HepG2 (cell line): ENCODE data around the gene BIRC7. TPM values are rescaled to one million over a fixed set of nuclear protein-coding genes. Genes with fewer than 3 reads are reported as not detected.
A peak's percentile ranks its signal among the peaks of the same experiment; 100 is the strongest.

Experiments
- ATAC-seq: fragments of 200-7000 bp; cut with Tn5 transposase; 3 replicates; pipeline ENCODE4 v1.9.1; 2020; ENCODE audit warnings: mild to moderate bottlenecking, moderate library complexity
- BruUV-seq: library from RNA; stranded (reverse); fragments of 400-500 nt; replicated peaks from 2 replicates; lab custom pipeline; 2021; lab: Mats Ljungman, UMichigan
- CTCF ChIA-PET: fragments of 300-600 bp; formaldehyde crosslinking; extraction: SDS; loops from one replicate; lab custom pipeline; 2021; ENCODE audit warnings: low total read pairs, inconsistent platforms, low intra/inter-chr PET ratio; lab: Yijun Ruan, JAX
- POLR2A ChIA-PET: fragments of 350-600 bp; sonication (Branson Sonifier 250); formaldehyde crosslinking; loops from one replicate; lab custom pipeline; 2020; ENCODE audit warnings: antibody characterized with exemption, inconsistent platforms; lab: Yijun Ruan, JAX
- DNase-seq: peaks from one replicate; pipeline ENCODE4 v3.0.0-alpha.2; 2015; ENCODE audit warnings: low spot score
- FAIRE-seq: peaks from 3 replicates; lab custom pipeline; 2011; peaks lifted over from hg19 to GRCh38; lab: Jason Lieb, UNC
- H2AFZ ChIP-seq: one replicate; pipeline ENCODE4 v1.6.1; 2011; ENCODE audit warnings: low read length, inconsistent platforms
- H3K27ac ChIP-seq: fragments of 300-600 bp; 3 replicates; pipeline ENCODE4 v1.8.0; 2011; ENCODE audit warnings: mixed run types, mild to moderate bottlenecking, mixed read lengths, low read length, inconsistent platforms; ENCODE audit not compliant: insufficient read depth; ENCODE audit errors: extremely low read length
- H3K27me3 ChIP-seq, 2 experiments: fragments of 200-600 bp in 1 of 2; 2 replicates in 1 of 2; 3 replicates in 1 of 2; pipeline versions ENCODE4 v1.6.0 to v1.8.0; 2011; ENCODE audit warnings: low read length in 2 of 2, mild to moderate bottlenecking in 2 of 2, moderate library complexity in 2 of 2, inconsistent platforms in 1 of 2; ENCODE audit not compliant: insufficient read depth in 2 of 2, control insufficient read depth in 1 of 2
- H3K36me3 ChIP-seq, 2 experiments: fragments of 200-600 bp in 1 of 2; replicated peaks in 1 of 2; 2 replicates in 1 of 2; 3 replicates in 1 of 2; pipeline versions ENCODE4 v1.5.1 to v1.8.0; 2011; ENCODE audit warnings: low read length in 2 of 2, inconsistent platforms in 1 of 2; ENCODE audit not compliant: insufficient read depth in 2 of 2, control insufficient read depth in 1 of 2
- H3K4me1 ChIP-seq: 2 replicates; pipeline ENCODE4 v1.5.1; 2012; ENCODE audit warnings: low read length, inconsistent platforms; ENCODE audit not compliant: insufficient read depth
- H3K4me2 ChIP-seq: 2 replicates; pipeline ENCODE4 v1.6.0; 2011; ENCODE audit warnings: low read depth, low read length, inconsistent platforms
- H3K4me3 ChIP-seq, 3 experiments: fragments of 200-600 bp in 1 of 3; sonication (generic), shearing (Covaris generic) in 1 of 3; replicated peaks in 1 of 3; 2 replicates each; pipeline ENCODE4 v1.5.1; 2011 to 2016; ENCODE audit warnings: low read length in 3 of 3, inconsistent platforms in 2 of 3, low read depth in 2 of 3, mild to moderate bottlenecking in 2 of 3, control low read depth in 1 of 3, mixed read lengths in 1 of 3; ENCODE audit not compliant: insufficient read depth in 1 of 3
- H3K79me2 ChIP-seq: one replicate; pipeline ENCODE4 v1.6.1; 2011; ENCODE audit warnings: low read length, inconsistent platforms; ENCODE audit not compliant: insufficient read depth
- H3K9ac ChIP-seq: 2 replicates; pipeline ENCODE4 v1.6.0; 2011; ENCODE audit warnings: mild to moderate bottlenecking, low read depth, low read length, inconsistent platforms; ENCODE audit not compliant: insufficient read depth
- H3K9me3 ChIP-seq: 2 replicates; pipeline ENCODE4 v1.5.1; 2012; ENCODE audit warnings: mild to moderate bottlenecking, low read length
- H4K20me1 ChIP-seq: 2 replicates; pipeline ENCODE4 v1.6.0; 2011; ENCODE audit warnings: inconsistent platforms, mild to moderate bottlenecking, low read length, moderate library complexity; ENCODE audit not compliant: insufficient read depth
- ARID5B ChIP-seq: IDR thresholded peaks from 2 replicates; pipeline ENCODE4 v1.4.0; 2020; ENCODE audit warnings: mild to moderate bottlenecking, missing genetic modification reagents
- BHLHE40 ChIP-seq: IDR thresholded peaks from 2 replicates; pipeline ENCODE4 v1.6.1; 2011; ENCODE audit warnings: low read length, improper control_type of control experiment
- EHMT2 ChIP-seq: fragments of 200-600 bp; sonication (generic); IDR thresholded peaks from 2 replicates; pipeline ENCODE4 v1.7.0; 2017; ENCODE audit warnings: antibody characterized with exemption, low read depth, low read length, borderline replicate concordance
- GATA4 ChIP-seq: sonication (generic); IDR thresholded peaks from 2 replicates; pipeline ENCODE4 v1.6.1; 2016; ENCODE audit warnings: antibody characterized with exemption, low read depth, borderline replicate concordance
- NBN ChIP-seq: fragments of 450-650 bp; conservative IDR thresholded peaks from 2 replicates; pipeline ENCODE4 v1.6.1; 2017
- PHB2 ChIP-seq: fragments of 450-650 bp; IDR thresholded peaks from 2 replicates; pipeline ENCODE4 v1.6.1; 2018; ENCODE audit not compliant: partially characterized antibody
- RERE ChIP-seq: IDR thresholded peaks from 2 replicates; pipeline ENCODE4 v1.6.1; 2016; ENCODE audit warnings: low read depth, missing genetic modification reagents, missing compliant biosample characterization
- RORA ChIP-seq: sonication (generic); formaldehyde crosslinking; IDR thresholded peaks from 2 replicates; pipeline ENCODE4 v1.5.0; 2020; ENCODE audit warnings: mild to moderate bottlenecking, missing genetic modification reagents, moderate library complexity
- SNAI1 ChIP-seq: sonication (generic); formaldehyde crosslinking; IDR thresholded peaks from 2 replicates; pipeline ENCODE4 v1.5.0; 2020; ENCODE audit warnings: mild to moderate bottlenecking, missing genetic modification reagents, borderline replicate concordance
- SOX5 ChIP-seq: IDR thresholded peaks from 2 replicates; pipeline ENCODE4 v1.6.1; 2016; ENCODE audit warnings: borderline replicate concordance
- THAP7 ChIP-seq: sonication (generic); formaldehyde crosslinking; IDR thresholded peaks from 2 replicates; pipeline ENCODE4 v1.8.1; 2023; ENCODE audit warnings: mild to moderate bottlenecking, missing genetic modification reagents
- ZNF446 ChIP-seq: sonication (generic); formaldehyde crosslinking; IDR thresholded peaks from 2 replicates; pipeline ENCODE4 v1.5.0; 2020; ENCODE audit warnings: mild to moderate bottlenecking, missing genetic modification reagents
- ZNF7 ChIP-seq: IDR thresholded peaks from 2 replicates; pipeline ENCODE4 v1.6.1; 2016; ENCODE audit warnings: missing biosample characterization, missing genetic modification reagents
- ZNF724P ChIP-seq: sonication (generic); formaldehyde crosslinking; IDR thresholded peaks from 2 replicates; pipeline ENCODE4 v1.8.0; 2022; ENCODE audit warnings: missing genetic modification reagents, borderline replicate concordance
- WGBS: methylation state at CpG from one replicate; pipeline ENCODE4 v1.1.6; 2017; ENCODE audit warnings: low lambda C conversion rate; 5-methylcytosine and 5-hydroxymethylcytosine counted together
- in situ Hi-C: cut with HindIII; loops from 2 replicates; pipeline ENCODE4 v1.10.0; 2017; ENCODE audit warnings: low pct_unique_long_range_greater_than_20kb; ENCODE audit not compliant: extremely low pct_ligation_motif_present
- intact Hi-C: fragments of 100-400 bp; cut with micrococcal nuclease; formaldehyde crosslinking; loops from one replicate; pipeline ENCODE4 v1.10.0; 2022; ENCODE audit not compliant: unreplicated experiment
- polyA plus RNA-seq, 8 experiments: library from polyadenylated mRNA; depleted of rRNA in 3 of 8; stranded (reverse) in 7 of 8; unstranded in 1 of 8; fragments of >200 nt; fragmentation: Illumina TruSeq in 4 of 8; extraction: Trizol in 4 of 8; gene quantifications; 2 replicates each; pipeline versions ENCODE4 v1.2.1 to v1.2.3, GENCODE V29; 2011 to 2016; ENCODE audit warnings: low read depth in 4 of 8, missing spikeins in 1 of 8, mixed read lengths in 1 of 8; ENCODE audit not compliant: insufficient read depth in 1 of 8
- total RNA-seq, 5 experiments: library from RNA; depleted of rRNA; stranded (reverse); fragments of >200 nt; fragmentation: Illumina TruSeq; extraction: Trizol; gene quantifications; 2 replicates each; pipeline ENCODE4 v1.2.3, GENCODE V29; 2016; ENCODE audit warnings: low read depth in 1 of 5

Gene BIRC7
- total and polyA plus RNA-seq, 2 of the 13 experiments (the other 11 are each of a cell fraction or from before 2014, with no cell fraction given), result 0.27 to 5.1 TPM

GRCh38 chr20:63190828-63191227 lies 44.9 kb upstream of the BIRC7 start (continued):
- no peak for TF ChIP-seq RORA (CRISPR knock-in tag)

- Histone ChIP-seq H3K4me1 (no peaks in the 10 kb centered on the region), H3K4me2 (no peak overlapping the region), H3K27ac (no peak overlapping the region), H3K79me2 (no peaks in the 10 kb centered on the region), H4K20me1 (peaks cover 9% of the 10 kb centered on the region), H3K36me3 (peaks cover 9 to 17% of the 10 kb centered on the region in 2 experiments; a peak in 4 of 5 replicates), H3K4me3 (no peak overlapping the region), H3K27me3 (no peaks in the 10 kb centered on the region), H3K9ac (no peak overlapping the region), H3K9me3 (no peaks in the 10 kb centered on the region), H2AFZ (no peak overlapping the region)
- FAIRE-seq (no peak), DNase-seq (no peak), ATAC-seq (peak; percentile 2; the same call in 1 of the 3 replicates)
- ChIA-PET CTCF (no interaction called here), POLR2A (no interaction called here)
- 59% methylated on average over 14 of the region's 14 CpGs for WGBS
- in situ Hi-C loops (no loop called here), intact Hi-C loops (no loop called here)
- no TSS peak for BruUV-seq
- TF ChIP-seq GATA4 (no peak), EHMT2 (no peak), THAP7 (CRISPR knock-in tag) (no peak), SOX5 (CRISPR knock-in tag) (no peak), RERE (CRISPR knock-in tag) (no peak), NBN (no peak), ARID5B (no peak), PHB2 (no peak), ZNF446 (CRISPR knock-in tag) (no peak), ZNF7 (no peak), SNAI1 (no peak), BHLHE40 (no peak), ZNF724P (CRISPR knock-in tag) (no peak)
Observed at GRCh38 chr20:63191400-63191799, 44.3 kb upstream of the BIRC7 start.
